GM12873 (cell line): ENCODE measurements around the gene EEFSEC.

Source experiments
- CTCF ChIP-seq: IDR thresholded peaks from 2 replicates; pipeline ENCODE4 v1.5.1; 2012; ENCODE audit warnings: low read depth, mild to moderate bottlenecking, moderate library complexity, low read length, control low read depth; ENCODE audit not compliant: insufficient read depth; ENCODE audit errors: missing control alignments

The EEFSEC gene

GRCh38 chr3:128196647-128197046, 43.4 kb downstream of the EEFSEC start:
- TF ChIP-seq CTCF = no peak

DNA sequence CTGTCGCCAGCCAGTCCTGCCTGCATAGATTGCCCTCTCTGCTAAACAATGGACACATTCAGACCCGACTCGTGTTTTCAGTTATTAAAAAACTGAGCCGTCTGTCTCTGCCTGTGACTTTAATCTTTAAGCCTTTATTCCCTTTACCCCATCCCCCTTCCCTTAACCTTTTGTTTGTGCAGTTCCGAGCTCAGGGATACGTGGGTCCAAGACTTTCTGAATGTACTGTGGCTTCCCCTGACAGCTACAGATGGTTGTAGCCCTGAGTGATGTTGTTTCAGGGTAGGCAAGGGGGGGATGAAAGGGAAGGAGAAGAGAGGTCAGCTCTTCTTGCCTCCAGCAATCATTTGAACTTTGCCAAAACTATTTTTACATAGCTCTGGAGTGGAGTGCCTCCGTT, 44.6 kb downstream of the EEFSEC start:
- TF ChIP-seq CTCF = no peak

DNA sequence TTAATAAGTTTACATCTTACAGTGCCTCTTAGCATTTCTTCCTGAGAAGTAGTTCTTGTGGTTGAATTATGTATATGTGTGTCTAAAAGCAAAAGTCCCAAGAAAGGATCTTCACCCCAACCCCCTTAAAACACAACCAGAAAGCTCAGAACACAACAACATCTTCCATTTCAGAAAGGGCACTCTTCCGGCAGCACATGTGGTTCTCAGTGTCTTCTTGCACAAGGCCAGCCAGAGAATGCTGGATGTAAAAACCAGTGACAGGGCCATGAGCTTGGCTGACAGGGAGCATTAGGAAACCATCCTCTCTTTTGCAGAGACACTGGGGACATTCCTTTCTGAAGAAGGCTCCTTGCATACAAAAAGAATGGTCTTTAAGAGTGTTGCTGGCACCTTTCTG, 45.0 kb downstream of the EEFSEC start:
- TF ChIP-seq CTCF = no peak

DNA sequence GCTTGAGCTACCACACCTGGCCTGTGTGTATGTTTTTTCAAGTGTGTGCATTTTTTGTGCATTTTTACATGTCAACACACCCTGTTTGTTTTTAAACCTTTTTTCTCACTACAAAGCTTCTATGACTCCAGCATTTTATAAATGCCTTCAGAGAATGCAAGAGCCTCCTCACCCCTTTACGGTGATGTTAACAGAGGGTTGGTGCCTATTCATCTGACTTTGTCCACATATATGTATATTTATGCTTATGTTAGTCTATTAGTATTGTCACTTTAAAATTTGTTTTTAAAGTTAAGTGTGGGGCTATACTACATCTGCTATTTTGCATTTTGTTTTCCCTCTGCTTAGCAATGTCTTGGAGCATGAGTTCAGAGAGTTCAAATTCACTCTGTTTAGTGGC, 45.8 kb downstream of the EEFSEC start:
- TF ChIP-seq CTCF = no peak

- TF ChIP-seq CTCF = no peak
Measured at GRCh38 chr3:128201158-128201755, 48.0 kb downstream of the EEFSEC start.

DNA sequence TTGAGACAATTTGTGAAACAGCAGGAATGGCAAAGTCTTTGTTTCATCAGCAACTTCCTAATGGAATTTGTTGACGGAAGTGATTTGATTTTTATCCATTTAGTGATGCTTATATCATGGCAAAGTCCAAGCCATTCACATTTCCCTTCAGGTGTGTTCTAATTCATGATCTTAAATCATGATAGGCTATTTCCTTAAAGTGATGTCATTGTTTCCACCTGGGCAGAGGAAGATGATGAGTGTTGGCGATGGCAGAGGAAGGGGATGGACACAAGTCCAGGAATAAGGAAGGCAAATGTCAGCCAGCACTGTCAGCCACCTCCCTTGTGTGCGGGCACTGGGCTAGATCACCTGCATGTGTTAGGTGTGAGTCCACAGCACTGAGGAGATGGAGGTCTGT, 49.9 kb downstream of the EEFSEC start:
- TF ChIP-seq CTCF = no peak

- TF ChIP-seq CTCF = no peak
Measured at GRCh38 chr3:128205558-128206145, 52.4 kb downstream of the EEFSEC start.
